ENCODE measurements around the gene PPCS. TPM values are rescaled to one million over a fixed set of nuclear protein-coding genes. Genes with fewer than 3 reads are reported as not detected.

Gene PPCS
- total and polyA plus RNA-seq, 2 experiments from 2014 or later: 79.0 to 98.6 TPM

DNA sequence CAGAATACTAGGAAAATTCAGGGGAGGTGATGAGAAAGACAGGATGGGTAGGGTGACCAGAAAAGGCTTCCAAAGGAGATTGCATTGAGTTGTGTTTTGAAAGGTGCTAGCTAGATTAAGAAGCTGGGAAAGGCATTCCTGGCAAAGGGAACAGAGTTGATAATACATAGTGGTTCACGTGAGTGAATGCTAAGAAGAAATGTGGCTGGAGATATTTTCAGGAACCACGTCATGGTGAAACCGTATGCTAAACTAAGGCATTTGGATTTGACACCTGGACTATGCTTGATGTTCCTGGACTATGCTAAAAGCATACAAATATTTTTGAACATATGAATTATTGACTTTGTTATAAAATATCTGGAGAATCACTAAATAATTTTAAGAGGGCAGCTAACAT lies 21.4 kb downstream of the PPCS start:
- Histone ChIP-seq H3K9me2 (replicated peaks; ENCODE audit: insufficient read depth) (no peaks in the 10 kb centered on the region), H3K36me3 (replicated peaks; ENCODE audit: insufficient read depth, low read depth) (no peaks in the 10 kb centered on the region), H3K4me3 (no peak overlapping the region), H3K27me3 (no peaks in the 10 kb centered on the region), H3K79me2 (no peaks in the 10 kb centered on the region), H3K4me2 (no peak overlapping the region), H2AFZ (no peak overlapping the region), H3K9me3 (ENCODE audit: low read depth) (no peaks in the 10 kb centered on the region), H4K20me1 (ENCODE audit: insufficient read depth, poor library complexity, severe bottlenecking) (no peaks in the 10 kb centered on the region), H3K27ac (no peak overlapping the region), H3K4me1 (ENCODE audit: insufficient read depth) (no peaks in the 10 kb centered on the region)
- TF ChIP-seq EZH2phosphoT487 (IDR thresholded peaks at IDR 0.05; ENCODE audit: low read depth, severe bottlenecking, unreplicated experiment) (no peak), EZH2 (IDR thresholded peaks at IDR 0.05; ENCODE audit: borderline replicate concordance) (no peak)
- TF ChIP-seq, protein P1, sequence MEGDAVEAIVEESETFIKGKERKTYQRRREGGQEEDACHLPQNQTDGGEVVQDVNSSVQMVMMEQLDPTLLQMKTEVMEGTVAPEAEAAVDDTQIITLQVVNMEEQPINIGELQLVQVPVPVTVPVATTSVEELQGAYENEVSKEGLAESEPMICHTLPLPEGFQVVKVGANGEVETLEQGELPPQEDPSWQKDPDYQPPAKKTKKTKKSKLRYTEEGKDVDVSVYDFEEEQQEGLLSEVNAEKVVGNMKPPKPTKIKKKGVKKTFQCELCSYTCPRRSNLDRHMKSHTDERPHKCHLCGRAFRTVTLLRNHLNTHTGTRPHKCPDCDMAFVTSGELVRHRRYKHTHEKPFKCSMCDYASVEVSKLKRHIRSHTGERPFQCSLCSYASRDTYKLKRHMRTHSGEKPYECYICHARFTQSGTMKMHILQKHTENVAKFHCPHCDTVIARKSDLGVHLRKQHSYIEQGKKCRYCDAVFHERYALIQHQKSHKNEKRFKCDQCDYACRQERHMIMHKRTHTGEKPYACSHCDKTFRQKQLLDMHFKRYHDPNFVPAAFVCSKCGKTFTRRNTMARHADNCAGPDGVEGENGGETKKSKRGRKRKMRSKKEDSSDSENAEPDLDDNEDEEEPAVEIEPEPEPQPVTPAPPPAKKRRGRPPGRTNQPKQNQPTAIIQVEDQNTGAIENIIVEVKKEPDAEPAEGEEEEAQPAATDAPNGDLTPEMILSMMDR (IDR thresholded peaks at IDR 0.05; ENCODE audit: poor library complexity): no peak
- 95% methylated on average over 3 of the region's 3 CpGs for WGBS (ENCODE audit: low lambda C conversion rate, missing lambda C conversion rate)
- DNase-seq (ENCODE audit: low spot score): no peak

DNA sequence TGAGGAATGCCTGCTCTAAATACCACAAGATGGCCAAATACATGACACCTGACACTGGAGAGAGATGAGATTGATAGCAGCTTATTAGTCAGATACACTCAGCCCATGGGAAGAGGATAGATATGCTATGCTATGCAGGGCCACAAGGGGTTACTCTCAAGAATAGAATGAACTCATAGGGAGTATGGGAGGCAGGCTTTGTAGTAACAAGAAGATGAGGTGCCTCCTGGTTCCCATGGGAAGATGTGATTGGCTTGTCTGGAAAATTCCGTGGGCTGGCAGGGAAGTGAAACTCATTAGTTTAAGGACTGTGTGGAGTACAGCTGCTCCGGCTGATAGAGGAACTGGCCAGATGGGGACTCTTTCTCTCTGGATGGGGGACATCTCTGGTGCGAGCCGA lies 23.3 kb downstream of the PPCS start:
- Histone ChIP-seq H3K4me2 (no peak overlapping the region), H3K9me3 (ENCODE audit: low read depth) (no peaks in the 10 kb centered on the region), H3K9me2 (replicated peaks; ENCODE audit: insufficient read depth) (no peaks in the 10 kb centered on the region), H3K79me2 (no peaks in the 10 kb centered on the region), H3K4me1 (ENCODE audit: insufficient read depth) (no peaks in the 10 kb centered on the region), H3K36me3 (replicated peaks; ENCODE audit: insufficient read depth, low read depth) (no peaks in the 10 kb centered on the region), H3K27me3 (no peaks in the 10 kb centered on the region), H2AFZ (no peak overlapping the region), H3K27ac (no peak overlapping the region), H4K20me1 (ENCODE audit: insufficient read depth, poor library complexity, severe bottlenecking) (no peaks in the 10 kb centered on the region), H3K4me3 (no peak overlapping the region)
- no peak for DNase-seq (ENCODE audit: low spot score)
- 79% methylated on average over 4 of the region's 4 CpGs for WGBS (ENCODE audit: low lambda C conversion rate, missing lambda C conversion rate)
- TF ChIP-seq, protein P1 (IDR thresholded peaks at IDR 0.05; ENCODE audit: poor library complexity): no peak
- TF ChIP-seq EZH2phosphoT487 (IDR thresholded peaks at IDR 0.05; ENCODE audit: low read depth, severe bottlenecking, unreplicated experiment) (no peak), EZH2 (IDR thresholded peaks at IDR 0.05; ENCODE audit: borderline replicate concordance) (no peak)

DNA sequence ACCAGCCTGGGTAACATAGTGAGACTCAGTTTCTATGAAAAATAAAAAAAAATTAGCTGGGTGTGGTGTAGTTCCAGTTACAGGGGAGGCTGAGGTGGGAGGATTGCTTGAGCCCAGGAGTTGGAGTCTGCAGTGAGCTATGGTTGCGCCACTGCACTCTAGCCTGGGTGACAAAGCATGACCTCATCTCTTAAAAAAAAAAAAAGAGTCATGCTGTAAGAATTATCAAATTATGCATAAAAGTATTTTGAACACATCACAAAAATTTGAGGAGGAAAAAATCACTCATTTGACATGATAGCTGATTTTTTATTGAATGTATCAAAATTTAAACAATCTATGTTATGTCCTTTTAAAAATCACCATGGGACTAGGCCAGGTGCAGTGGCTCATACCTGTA lies 24.6 kb downstream of the PPCS start:
- TF ChIP-seq EZH2phosphoT487 (IDR thresholded peaks at IDR 0.05; ENCODE audit: low read depth, severe bottlenecking, unreplicated experiment) (no peak), EZH2 (IDR thresholded peaks at IDR 0.05; ENCODE audit: borderline replicate concordance) (no peak)
- TF ChIP-seq, protein P1 (IDR thresholded peaks at IDR 0.05; ENCODE audit: poor library complexity): no peak
- H3K36me3 ChIP-seq (replicated peaks; ENCODE audit: insufficient read depth, low read depth): no peaks in the 10 kb centered on the region
- no peak overlapping the region for H3K27ac ChIP-seq
- no peak overlapping the region for H2AFZ ChIP-seq
- no peaks in the 10 kb centered on the region for H4K20me1 ChIP-seq (ENCODE audit: insufficient read depth, poor library complexity, severe bottlenecking)
- no peaks in the 10 kb centered on the region for H3K9me3 ChIP-seq (ENCODE audit: low read depth)
- no peaks in the 10 kb centered on the region for H3K4me1 ChIP-seq (ENCODE audit: insufficient read depth)
- no peaks in the 10 kb centered on the region for H3K9me2 ChIP-seq (replicated peaks; ENCODE audit: insufficient read depth)
- no peaks in the 10 kb centered on the region for H3K27me3 ChIP-seq
- DNase-seq (ENCODE audit: low spot score): no peak
- H3K79me2 ChIP-seq: no peaks in the 10 kb centered on the region
- 100% methylated on average over 1 of the region's 1 CpG for WGBS (ENCODE audit: low lambda C conversion rate, missing lambda C conversion rate)
- no peak overlapping the region for H3K4me3 ChIP-seq
- H3K4me2 ChIP-seq: no peak overlapping the region

DNA sequence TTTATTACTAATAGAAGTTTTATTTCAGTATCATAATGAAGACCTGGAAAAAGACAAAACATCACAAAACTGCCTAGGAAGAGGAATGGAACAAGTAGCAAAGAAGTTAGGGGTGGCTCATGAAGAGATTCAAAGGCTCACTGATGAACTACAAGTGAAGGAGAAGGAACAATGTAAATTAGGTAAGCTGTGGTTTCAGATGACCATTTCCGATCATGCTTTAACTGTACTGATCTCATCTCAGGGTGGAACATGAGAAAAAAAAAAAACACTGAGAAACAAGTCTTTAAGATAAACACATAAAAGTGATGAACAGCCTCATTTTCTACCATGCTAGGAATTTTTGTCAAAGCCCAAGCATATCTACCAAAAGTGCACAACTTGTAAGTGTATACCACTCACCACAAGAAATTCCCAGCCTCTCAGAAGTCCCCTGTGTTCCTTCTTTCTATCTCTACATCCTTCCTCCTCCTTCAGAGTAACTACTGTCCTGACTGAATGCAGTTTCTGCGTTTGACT lies 26.4 kb downstream of the PPCS start:
- H3K4me2 ChIP-seq: no peak overlapping the region
- no peak overlapping the region for H2AFZ ChIP-seq
- no peak overlapping the region for H3K4me3 ChIP-seq
- H3K27ac ChIP-seq: no peak overlapping the region
- H4K20me1 ChIP-seq (ENCODE audit: insufficient read depth, poor library complexity, severe bottlenecking): no peaks in the 10 kb centered on the region
- no peaks in the 10 kb centered on the region for H3K9me3 ChIP-seq (ENCODE audit: low read depth)
- WGBS (ENCODE audit: low lambda C conversion rate, missing lambda C conversion rate): 78% methylated on average over 2 of the region's 2 CpGs
- DNase-seq (ENCODE audit: low spot score): no peak
- no peaks in the 10 kb centered on the region for H3K4me1 ChIP-seq (ENCODE audit: insufficient read depth)
- no peaks in the 10 kb centered on the region for H3K9me2 ChIP-seq (replicated peaks; ENCODE audit: insufficient read depth)
- H3K36me3 ChIP-seq (replicated peaks; ENCODE audit: insufficient read depth, low read depth): no peaks in the 10 kb centered on the region
- H3K27me3 ChIP-seq: no peaks in the 10 kb centered on the region
- no peak for TF ChIP-seq EZH2 (IDR thresholded peaks at IDR 0.05; ENCODE audit: borderline replicate concordance)
- TF ChIP-seq, protein P1 (IDR thresholded peaks at IDR 0.05; ENCODE audit: poor library complexity): no peak
- no peak for TF ChIP-seq EZH2phosphoT487 (IDR thresholded peaks at IDR 0.05; ENCODE audit: low read depth, severe bottlenecking, unreplicated experiment)
- no peaks in the 10 kb centered on the region for H3K79me2 ChIP-seq

All from hepatocyte (in vitro differentiated cells).